ENCODE measurements around the gene DSG2. TPM values are rescaled to one million over a fixed set of nuclear protein-coding genes. Genes with fewer than 3 reads are reported as not detected.
"Not testable (repeated sequence)": the region's sequence is repeated elsewhere in the genome, so short reads cannot be mapped to it uniquely, and the experiment has no call there.

The DSG2 gene
- 10 to 100 TPM; 53.8 to 65.6 (median 59.1) TPM for polyA plus RNA-seq (ENCODE audit: insufficient read length in 4 of 4)

- DNase-seq (ENCODE audit: low read depth in 4 of 4, low spot score in 3 of 4) = peak; percentile 33 to 57 (median 37)
Measured at GRCh38 chr18:31497836-31498573, at the start of gene DSG2. DSG2 (plus strand) TSS chr18:31498177; CDS start chr18:31498252, 75 bp downstream.

DNA sequence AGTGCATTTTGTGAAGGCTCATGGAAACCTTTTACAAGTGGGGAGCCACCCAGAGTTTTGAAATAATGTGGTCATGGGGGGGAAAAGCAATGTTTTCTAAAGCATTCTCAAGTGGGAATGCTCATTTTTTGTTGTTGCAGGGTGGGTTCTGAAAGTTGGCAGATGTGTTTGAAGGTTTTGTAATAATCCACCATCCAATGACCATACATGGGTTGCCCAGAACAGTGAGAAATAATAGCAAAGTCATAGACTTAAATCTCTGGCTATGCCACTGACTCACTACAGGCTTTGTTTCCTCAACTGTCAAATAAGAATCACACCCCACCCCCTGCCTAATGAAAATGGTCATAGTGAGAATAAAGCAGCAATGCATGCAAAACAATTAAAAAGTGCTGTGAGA, 47.6 kb upstream of the DSG2 start:
- no peak for DNase-seq (ENCODE audit: low read depth in 4 of 4, low spot score in 3 of 4)

- DNase-seq (ENCODE audit: low read depth in 4 of 4, low spot score in 3 of 4) = no peak
Measured at GRCh38 chr18:31451625-31452024, 46.4 kb upstream of the DSG2 start.

DNA sequence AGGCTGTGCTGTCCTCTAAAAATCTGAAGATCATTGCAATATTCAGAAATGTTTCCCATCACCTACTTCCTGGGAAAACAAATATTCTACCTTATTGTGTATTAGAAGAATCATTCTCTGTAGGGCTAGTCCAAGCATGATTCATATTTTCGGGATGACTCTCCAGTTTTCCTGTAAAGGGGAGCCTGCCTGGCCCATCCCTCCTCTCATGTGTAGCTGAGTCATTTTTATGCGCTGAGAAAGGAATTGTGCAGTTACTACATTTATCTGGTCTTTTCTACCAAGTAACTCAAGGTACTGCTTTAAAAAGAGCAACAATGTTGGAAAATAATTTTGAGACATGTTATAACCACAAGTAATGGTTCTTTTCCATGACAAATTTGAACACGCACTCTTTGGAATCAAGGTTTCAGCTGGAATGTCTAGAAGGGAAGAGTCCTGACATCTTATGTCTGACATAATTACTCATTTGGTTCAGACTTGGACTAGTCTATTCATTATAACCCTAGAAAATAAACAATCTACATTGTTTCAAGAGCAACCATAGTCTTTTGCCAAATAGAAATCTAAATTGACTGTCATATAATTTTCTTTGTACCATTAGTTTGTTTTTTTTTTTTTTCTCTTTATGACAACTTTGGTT, 43.8 kb upstream of the DSG2 start:
- DNase-seq (ENCODE audit: low read depth in 4 of 4, low spot score in 3 of 4) = no peak

DNA sequence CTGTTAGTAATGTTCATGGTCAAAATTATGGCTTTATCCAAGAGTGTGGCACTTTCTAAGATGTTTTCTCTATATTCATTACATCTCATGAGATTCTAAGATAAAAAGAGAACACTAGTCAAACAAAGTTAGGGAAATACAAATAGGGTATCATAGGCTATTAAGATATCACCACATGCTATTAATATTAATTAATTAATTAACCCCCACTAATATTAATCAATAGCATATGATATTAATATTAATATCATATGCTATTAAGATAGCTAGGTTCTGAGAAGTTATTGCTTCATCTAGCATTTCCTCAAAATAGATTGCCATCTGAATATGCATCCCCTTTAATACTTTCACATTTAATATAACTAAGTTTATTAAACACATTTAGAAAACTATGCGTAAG, 28.3 kb upstream of the DSG2 start:
- no peak for DNase-seq (ENCODE audit: low read depth in 4 of 4, low spot score in 3 of 4)

DNA sequence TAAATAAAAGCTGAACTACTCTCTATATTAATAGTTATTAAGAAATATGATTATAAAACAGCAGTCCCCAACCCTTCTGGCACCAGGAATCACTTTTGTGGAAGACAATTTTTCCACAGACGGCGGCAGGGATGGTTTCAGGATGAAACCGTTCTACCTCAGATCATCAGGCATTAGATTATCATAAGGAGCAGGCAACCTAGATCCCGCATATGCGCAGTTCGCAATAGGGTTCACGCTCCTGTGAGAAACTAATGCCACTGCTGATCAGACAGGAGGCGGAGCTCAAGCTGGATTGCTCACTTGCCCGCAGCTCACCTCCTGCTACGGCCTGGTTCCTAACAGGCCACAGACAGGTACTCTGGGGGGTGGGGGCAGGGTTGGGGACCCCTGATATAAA, 19.3 kb upstream of the DSG2 start:
- DNase-seq (ENCODE audit: low read depth in 4 of 4, low spot score in 3 of 4) = no peak

DNA sequence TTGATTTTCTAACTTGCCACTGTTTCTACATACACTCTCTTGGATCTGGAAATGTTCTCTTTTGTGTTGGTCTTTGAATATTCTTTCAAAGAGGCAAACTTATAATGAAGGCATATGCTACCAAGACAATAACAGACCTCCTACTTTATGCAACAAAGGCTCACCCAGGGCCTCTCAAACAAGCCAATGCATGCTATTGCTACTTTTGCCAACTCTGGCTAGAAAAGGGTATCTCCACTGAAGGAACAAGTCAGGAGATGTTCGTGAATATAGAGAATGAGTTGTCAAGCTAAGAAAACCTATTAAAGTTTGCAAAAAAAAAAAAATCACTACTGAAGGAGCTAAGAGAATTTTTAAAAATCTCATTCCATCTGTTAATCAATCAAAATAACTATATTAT, 15.9 kb upstream of the DSG2 start:
- no peak for DNase-seq (ENCODE audit: low read depth in 4 of 4, low spot score in 3 of 4)

DNA sequence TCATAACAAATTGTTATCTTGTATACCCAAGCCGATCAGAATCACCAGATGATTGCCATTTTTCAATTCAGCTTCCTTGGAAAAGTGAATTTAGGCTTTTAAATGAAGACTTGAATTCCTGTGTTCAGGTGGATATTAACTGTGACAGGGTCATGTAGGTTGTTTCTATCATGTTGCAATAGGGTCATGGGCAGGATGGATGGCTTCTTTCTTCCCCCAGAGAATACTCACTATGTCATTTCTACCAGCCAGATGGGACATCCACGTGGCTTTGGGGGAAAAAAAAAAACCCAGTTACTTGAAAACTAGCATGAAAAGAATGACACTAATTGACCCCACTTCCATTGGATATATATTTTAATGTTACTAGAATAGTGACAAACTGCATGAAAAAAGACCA, 14.6 kb upstream of the DSG2 start:
- DNase-seq (ENCODE audit: low read depth in 4 of 4, low spot score in 3 of 4) = no peak

GRCh38 chr18:31484461-31484860, 13.5 kb upstream of the DSG2 start:
- no peak for DNase-seq (ENCODE audit: low read depth in 4 of 4, low spot score in 3 of 4)

DNA sequence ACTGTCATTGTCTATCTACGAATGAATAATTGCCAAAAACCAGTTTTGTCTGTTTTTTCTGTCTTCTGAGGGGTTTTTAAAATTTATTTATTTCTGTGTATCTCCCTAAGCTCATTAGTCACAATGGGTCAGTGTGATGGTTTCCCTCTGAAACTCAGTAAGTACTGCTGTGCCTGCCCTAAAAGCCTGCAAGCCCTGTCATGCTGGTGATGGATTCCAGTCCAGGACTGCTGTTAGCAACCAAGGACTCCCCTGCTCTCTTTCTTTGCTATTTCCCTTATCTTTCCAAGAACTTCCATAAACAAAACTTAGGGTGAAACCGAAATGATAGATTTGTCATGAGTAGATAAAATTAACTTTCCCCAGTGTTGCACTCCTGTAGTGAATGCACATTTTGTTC, 11.8 kb upstream of the DSG2 start:
- DNase-seq (ENCODE audit: low read depth in 4 of 4, low spot score in 3 of 4) = no peak

DNA sequence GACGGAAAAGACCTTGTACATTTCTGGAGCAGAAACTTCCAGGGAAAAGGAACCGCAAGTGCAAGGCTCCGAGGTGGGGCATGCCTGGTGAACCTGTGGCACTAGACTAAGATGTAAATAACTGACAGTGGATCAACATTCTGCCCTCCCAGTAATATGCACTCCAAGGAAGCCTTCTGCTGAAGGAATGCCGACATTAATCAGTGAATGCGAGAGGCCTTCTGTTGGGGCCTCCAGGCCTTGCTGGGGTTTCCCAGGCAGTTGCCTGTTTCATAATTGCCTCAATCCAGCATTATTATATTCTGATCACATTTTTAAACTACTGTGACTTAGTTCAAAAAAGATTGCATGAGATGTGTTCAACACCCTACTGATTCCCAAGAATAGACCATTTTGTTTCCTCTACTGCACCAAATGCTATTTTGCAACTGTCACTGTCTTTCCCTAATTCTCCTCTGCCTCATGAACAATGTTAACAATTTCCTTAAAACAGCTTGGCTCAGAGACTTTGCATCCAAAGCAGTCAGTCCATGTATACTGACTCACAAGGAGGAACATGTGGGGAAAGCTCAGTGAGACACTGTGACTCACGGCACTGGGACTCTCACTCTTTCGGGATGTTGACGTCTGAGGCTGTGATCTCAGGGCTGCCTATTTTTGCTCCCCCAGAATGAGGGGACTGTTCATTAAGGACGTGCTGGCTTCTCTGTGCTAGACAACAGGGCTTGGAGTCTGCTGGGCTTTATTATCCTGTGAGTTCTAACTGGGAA, 10.5 kb upstream of the DSG2 start:
- DNase-seq (ENCODE audit: low read depth in 4 of 4, low spot score in 3 of 4) = no peak

DNA sequence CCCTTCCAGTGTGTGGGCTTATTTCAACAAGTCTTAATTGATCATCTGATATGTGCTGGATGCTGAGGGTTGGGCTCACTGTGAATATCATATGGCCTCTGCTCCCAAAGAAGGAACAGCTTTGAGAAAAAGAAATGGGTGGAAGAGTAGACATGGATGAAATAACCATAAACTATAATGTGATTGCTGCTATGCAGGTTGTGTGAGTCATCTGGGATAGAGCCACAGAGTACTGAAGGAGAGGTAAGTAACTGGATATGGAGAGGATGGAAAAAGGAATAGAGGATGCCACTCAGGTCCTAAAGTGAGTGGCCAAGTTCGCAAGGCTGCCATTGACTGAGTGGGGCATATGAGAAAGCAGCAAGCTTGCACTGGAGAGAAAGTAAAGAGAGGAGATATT, 8.7 kb upstream of the DSG2 start:
- no peak for DNase-seq (ENCODE audit: low read depth in 4 of 4, low spot score in 3 of 4)

- no peak for DNase-seq (ENCODE audit: low read depth in 4 of 4, low spot score in 3 of 4)
Measured at GRCh38 chr18:31490387-31490786, 7.6 kb upstream of the DSG2 start.

DNA sequence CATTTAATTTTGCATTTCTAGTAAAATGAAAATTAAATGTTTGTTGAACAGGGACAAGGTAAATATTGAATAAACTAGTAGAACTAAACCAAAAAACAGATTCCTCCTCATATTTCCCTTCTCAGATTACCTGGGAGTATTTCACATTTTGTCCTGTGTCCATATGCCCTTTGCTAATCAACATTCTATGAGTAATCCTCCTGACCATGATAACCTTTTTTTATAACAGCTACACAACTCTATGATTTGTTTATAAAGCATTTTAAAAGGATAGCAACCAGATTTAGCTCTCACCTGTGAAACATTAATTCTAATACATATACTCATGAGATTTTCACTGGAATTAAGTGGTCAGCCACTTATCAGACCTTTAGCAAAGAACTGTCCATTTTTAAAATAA, 7.1 kb upstream of the DSG2 start:
- DNase-seq (ENCODE audit: low read depth in 4 of 4, low spot score in 3 of 4) = no peak

DNA sequence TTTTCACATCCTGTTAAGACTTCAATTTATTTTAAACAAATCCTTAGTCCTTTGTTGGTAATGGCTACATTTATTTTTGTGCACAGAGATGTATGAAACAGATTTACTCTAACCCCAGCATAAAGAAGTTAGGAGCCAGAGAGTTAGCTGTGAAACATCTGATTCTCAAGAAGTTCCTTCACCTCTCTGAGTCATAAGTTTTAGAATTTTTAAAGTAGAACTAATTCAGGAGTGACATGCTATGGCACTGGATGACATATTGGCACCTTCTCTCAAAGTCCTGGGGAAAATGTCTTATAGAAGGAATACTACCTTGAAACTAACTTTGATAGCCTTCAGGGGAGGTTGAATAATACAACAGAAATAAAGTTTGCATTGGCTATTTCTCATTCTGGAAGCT, 6.4 kb upstream of the DSG2 start:
- DNase-seq (ENCODE audit: low read depth in 4 of 4, low spot score in 3 of 4) = no peak

- no peak for DNase-seq (ENCODE audit: low read depth in 4 of 4, low spot score in 3 of 4)
Measured at GRCh38 chr18:31492671-31493070, 5.3 kb upstream of the DSG2 start.

DNA sequence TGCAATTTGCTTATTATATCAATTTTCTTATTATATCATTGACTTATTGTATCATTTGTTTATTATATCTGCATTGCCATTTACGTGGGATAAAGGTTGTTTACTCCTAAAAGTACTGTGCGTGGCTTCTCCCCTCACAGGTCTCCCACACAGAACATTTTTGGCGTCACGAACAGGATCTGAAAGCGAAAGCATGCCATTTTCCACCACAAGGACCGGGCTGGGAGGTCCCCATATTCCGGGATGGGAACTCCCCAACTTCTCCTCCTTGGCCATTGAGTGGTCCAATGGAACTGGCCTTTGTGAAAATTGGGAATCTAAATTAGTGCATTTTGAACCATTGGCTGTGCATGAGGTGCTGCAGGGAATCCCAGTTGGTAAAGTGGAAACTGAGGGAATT, 4.8 kb upstream of the DSG2 start:
- no peak for DNase-seq (ENCODE audit: low read depth in 4 of 4, low spot score in 3 of 4)

DNA sequence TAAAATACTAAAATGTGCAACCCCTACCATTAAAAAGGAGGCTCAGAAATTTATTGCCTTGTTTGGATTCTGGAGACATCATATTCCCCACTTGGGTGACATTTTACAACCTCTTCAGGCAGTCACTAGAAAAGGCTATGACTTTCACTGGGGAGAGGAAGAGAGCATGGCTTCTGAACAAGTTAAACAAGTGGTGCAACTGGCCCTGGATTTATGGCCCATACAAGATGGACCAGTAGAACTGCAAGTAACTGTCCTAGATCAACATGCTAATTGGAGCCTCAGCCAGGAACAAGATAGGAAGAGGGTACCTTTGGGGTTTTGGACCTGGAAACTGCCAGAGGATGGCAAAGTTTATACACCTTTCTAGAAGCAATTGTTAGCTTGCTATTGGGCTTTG, 4.0 kb upstream of the DSG2 start:
- no peak for DNase-seq (ENCODE audit: low read depth in 4 of 4, low spot score in 3 of 4)

DNA sequence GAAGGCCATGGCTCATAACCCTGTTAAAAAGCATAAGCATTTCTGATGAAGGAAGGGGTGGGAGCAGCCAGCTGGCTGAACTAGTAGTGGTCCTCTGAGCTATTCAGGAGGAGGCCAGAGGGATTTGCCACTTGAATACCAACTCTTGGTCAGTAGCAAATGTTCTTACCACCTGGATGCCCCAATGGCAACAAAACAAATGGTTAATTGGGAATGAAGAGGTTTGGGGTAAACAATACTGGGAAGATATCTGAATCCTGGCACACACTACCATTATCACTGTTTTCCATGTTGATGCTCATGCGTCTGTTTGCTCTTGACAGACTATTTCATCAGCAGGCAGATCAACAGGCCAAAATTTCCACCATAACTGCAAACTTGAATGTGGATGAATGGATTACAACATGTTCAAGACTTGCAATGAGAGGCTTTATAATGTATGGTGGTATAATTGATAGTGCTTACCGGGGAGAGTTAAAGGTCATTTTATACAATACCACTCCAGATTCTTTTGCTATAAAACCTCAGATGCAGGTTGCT, 3.2 kb upstream of the DSG2 start:
- not testable (repeated sequence) for DNase-seq (ENCODE audit: low read depth in 4 of 4, low spot score in 3 of 4)

- DNase-seq (ENCODE audit: low read depth in 4 of 4, low spot score in 3 of 4) = no peak
Measured at GRCh38 chr18:31497404-31497835, 557 bp upstream of the DSG2 start.

Measured in right renal pelvis (tissue), 4 donors.